ENCODE results near the gene ANKRD40.

Gene ANKRD40

DNA sequence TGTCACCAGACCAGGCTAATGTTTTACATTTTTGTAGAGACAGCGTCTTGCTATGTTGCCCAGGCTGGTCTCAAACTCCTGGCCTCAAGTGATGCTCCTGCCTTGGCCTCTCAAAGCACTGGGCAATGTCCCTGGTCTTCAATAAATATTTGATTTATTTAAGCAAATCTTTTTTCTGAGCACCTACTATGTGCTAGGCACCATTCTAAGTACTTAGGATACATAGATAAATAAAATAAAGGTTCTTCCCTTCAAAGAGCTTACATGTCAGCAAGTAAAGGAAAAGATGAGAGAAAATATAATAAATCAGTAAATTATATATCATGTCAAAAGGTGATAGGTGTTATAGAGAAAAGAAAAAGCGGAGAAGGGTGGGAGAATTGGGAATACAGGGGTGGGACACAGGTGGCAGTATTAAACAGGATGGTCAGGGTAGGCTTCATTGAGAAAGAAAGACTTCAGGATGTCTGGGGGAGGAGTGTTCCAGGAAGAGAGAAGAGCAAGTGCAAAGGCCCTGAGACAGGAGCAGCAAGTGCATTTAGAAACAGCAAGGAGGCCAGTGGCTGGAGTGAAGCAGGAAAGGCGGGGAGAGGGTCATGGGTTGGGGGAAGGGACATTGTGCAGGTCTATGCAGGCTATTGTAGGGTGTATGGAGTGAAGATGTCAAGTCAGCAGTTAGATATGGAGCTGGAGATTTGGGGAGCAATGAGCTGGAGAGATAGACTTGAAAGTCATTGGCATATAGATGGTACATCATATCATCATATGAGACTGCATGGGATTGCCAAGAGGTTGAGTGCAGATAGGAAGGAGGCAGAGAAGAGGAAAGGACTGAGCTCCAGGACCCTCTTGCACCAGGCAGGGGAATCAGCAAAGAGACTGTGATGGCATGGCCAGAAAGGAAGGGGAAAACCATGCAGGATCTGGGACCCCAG, 61.7 kb downstream of the ANKRD40 start:
- TF ChIP-seq CTCF (IDR thresholded peaks at IDR 0.05; ENCODE audit: low read depth, low read length, missing control alignments): no peak
- DNase-seq (ENCODE audit: low read depth): no peak
- no peak overlapping the region for H3K4me3 ChIP-seq (ENCODE audit: low read depth, low read length)
